K562 (cell line): ENCODE measurements around the gene BCL7C. TPM values are rescaled to one million over a fixed set of nuclear protein-coding genes. Genes with fewer than 3 reads are reported as not detected.

Source experiments
- BCOR ChIP-seq: fragments of 450-650 bp; IDR thresholded peaks from 2 replicates; pipeline ENCODE4 v1.6.1; 2016
- CBFA2T2 ChIP-seq: fragments of 450-650 bp; conservative IDR thresholded peaks from 2 replicates; pipeline ENCODE4 v1.6.1; 2017; ENCODE audit warnings: mild to moderate bottlenecking
- CBX2 ChIP-seq: fragments of 200-600 bp; sonication (generic); IDR thresholded peaks from one replicate; pipeline ENCODE4 v1.6.1; 2012; ENCODE audit warnings: mild to moderate bottlenecking, low read length, inconsistent platforms; ENCODE audit not compliant: insufficient read depth, poor library complexity, severe bottlenecking
- GABPA ChIP-seq: fragments of 200-800 bp; sonication (Bioruptor generic); conservative IDR thresholded peaks from 2 replicates; pipeline ENCODE4 v1.6.1; 2016; ENCODE audit warnings: low read depth, missing genetic modification characterization, missing compliant biosample characterization
- HINFP ChIP-seq: fragments of 450-650 bp; conservative IDR thresholded peaks from 2 replicates; pipeline ENCODE4 v1.6.1; 2016; ENCODE audit warnings: missing genetic modification characterization, low read depth, mild to moderate bottlenecking, control low read depth, missing compliant biosample characterization
- L3MBTL2 ChIP-seq: fragments of 450-650 bp; IDR thresholded peaks from 2 replicates; pipeline ENCODE4 v1.6.1; 2016; ENCODE audit warnings: mild to moderate bottlenecking, moderate library complexity
- NFIX ChIP-seq: fragments of 250-450 bp; sonication (Bioruptor Pico); IDR thresholded peaks from 2 replicates; pipeline ENCODE4 v1.4.0; 2020; ENCODE audit warnings: low read depth, mild to moderate bottlenecking, moderate library complexity
- POLR2B ChIP-seq: fragments of 450-650 bp; IDR thresholded peaks from 2 replicates; pipeline ENCODE4 v1.6.1; 2018; ENCODE audit warnings: low read depth; ENCODE audit not compliant: partially characterized antibody
- POU5F1 ChIP-seq: fragments of 150-350 bp; IDR thresholded peaks from 2 replicates; pipeline ENCODE4 v1.6.1; 2014; ENCODE audit warnings: borderline replicate concordance, low read length, low read depth, mild to moderate bottlenecking; ENCODE audit not compliant: partially characterized antibody
- RBM25 ChIP-seq: fragments of 200-400 bp; formaldehyde crosslinking; IDR thresholded peaks from 2 replicates; pipeline ENCODE4 v1.6.1; 2018; ENCODE audit warnings: low read length, low read depth, moderate library complexity; ENCODE audit not compliant: severe bottlenecking
- RREB1 ChIP-seq: fragments of 250-450 bp; sonication (Bioruptor Pico); IDR thresholded peaks from 2 replicates; pipeline ENCODE4 v1.4.0; 2020
- SRSF3 ChIP-seq: fragments of 200-400 bp; formaldehyde crosslinking; IDR thresholded peaks from 2 replicates; pipeline ENCODE4 v1.6.1; 2016; ENCODE audit warnings: mild to moderate bottlenecking, low read length, moderate library complexity; ENCODE audit not compliant: insufficient read depth
- SUPT5H ChIP-seq: fragments of 450-650 bp; IDR thresholded peaks from 2 replicates; pipeline ENCODE4 v1.6.1; 2016
- TBP ChIP-seq: optimal IDR thresholded peaks from 2 replicates; pipeline ENCODE3; 2011; ENCODE audit warnings: low read depth, low read length, improper control_type of control experiment
- ZC3H11A ChIP-seq: IDR thresholded peaks from 2 replicates; pipeline ENCODE4 v1.6.1; 2012; ENCODE audit warnings: low read depth, low read length, improper control_type of control experiment
- ZNF224 ChIP-seq: sonication (generic); formaldehyde crosslinking; IDR thresholded peaks from 2 replicates; pipeline ENCODE4 v1.8.0; 2022; ENCODE audit warnings: mild to moderate bottlenecking, missing genetic modification reagents
- ZNF232 ChIP-seq: sonication (generic); formaldehyde crosslinking; IDR thresholded peaks from 2 replicates; pipeline ENCODE4 v1.8.0; 2022; ENCODE audit warnings: mild to moderate bottlenecking, missing genetic modification reagents
- ZNF586 ChIP-seq: fragments of 450-650 bp; formaldehyde crosslinking; conservative IDR thresholded peaks from 2 replicates; pipeline ENCODE4 v1.4.0; 2020; ENCODE audit warnings: mild to moderate bottlenecking, moderate library complexity
- polyA plus RNA-seq, 8 experiments: library from polyadenylated mRNA; depleted of rRNA in 4 of 8; stranded (reverse) in 5 of 8; unstranded in 3 of 8; fragments of >200 nt; fragmentation: Nextera tagmentation in 2 of 8; fragmentation: Illumina TruSeq in 1 of 8; extraction: Ambion mirVana in 2 of 8; extraction: Trizol in 1 of 8; gene quantifications; 2 replicates each; pipeline versions ENCODE4 v1.2.1 to v1.2.3, GENCODE V29; 2011 to 2014; ENCODE audit warnings: inconsistent platforms in 1 of 8, missing spikeins in 1 of 8
- total RNA-seq, 7 experiments: library from RNA; depleted of rRNA in 6 of 7; stranded (reverse); fragments of >200 nt in 6 of 7; fragmentation: Illumina TruSeq in 2 of 7; extraction: Trizol in 2 of 7; gene quantifications; 2 replicates each; pipeline versions ENCODE4 v1.2.1 to v1.2.3, GENCODE V29; 2011 to 2021; ENCODE audit warnings: low replicate concordance in 1 of 7

BCL7C gene
- total and polyA plus RNA-seq, 9 of the 15 experiments (the other 6 are each of a cell fraction or from before 2014, with no cell fraction given): 1.7 to 85.8 (median 19.6) TPM

GRCh38 chr16:30896889-30897733, 3.2 kb upstream of the BCL7C start (continued):
- no peak for TF ChIP-seq RREB1 (CRISPR knock-in tag)
- TF ChIP-seq ZC3H11A: no peak
- no peak for TF ChIP-seq SRSF3
- peak; percentile 91 for TF ChIP-seq BCOR
- TF ChIP-seq HINFP (tag): peak; percentile 76; the same call in 1 of the 2 replicates
- peak; percentile 86 for TF ChIP-seq RBM25
- TF ChIP-seq ZNF224: no peak
- TF ChIP-seq NFIX (CRISPR knock-in tag): no peak
- peak; percentile 73 for TF ChIP-seq TBP
- peak; percentile 38 for TF ChIP-seq POU5F1
- TF ChIP-seq ZNF232 (CRISPR knock-in tag): no peak
- no peak for TF ChIP-seq CBX2
- TF ChIP-seq SUPT5H: peak; percentile 79
- TF ChIP-seq L3MBTL2: no peak
- no peak for TF ChIP-seq CBFA2T2
- TF ChIP-seq ZNF586 (CRISPR knock-in tag): no peak
- TF ChIP-seq POLR2B: no peak
- peak; percentile 69; the same call in 1 of the 2 replicates for TF ChIP-seq GABPA
